ENCODE results near the gene ANTXR1. TPM values are rescaled to one million over a fixed set of nuclear protein-coding genes. Genes with fewer than 3 reads are reported as not detected.
"Not testable (repeated sequence)": the region's sequence is repeated elsewhere in the genome, so short reads cannot be mapped to it uniquely, and the experiment has no call there.

ANTXR1 gene
- polyA plus RNA-seq, 1 of the 3 experiments (the other 2 are of a cell fraction): 114 TPM

DNA sequence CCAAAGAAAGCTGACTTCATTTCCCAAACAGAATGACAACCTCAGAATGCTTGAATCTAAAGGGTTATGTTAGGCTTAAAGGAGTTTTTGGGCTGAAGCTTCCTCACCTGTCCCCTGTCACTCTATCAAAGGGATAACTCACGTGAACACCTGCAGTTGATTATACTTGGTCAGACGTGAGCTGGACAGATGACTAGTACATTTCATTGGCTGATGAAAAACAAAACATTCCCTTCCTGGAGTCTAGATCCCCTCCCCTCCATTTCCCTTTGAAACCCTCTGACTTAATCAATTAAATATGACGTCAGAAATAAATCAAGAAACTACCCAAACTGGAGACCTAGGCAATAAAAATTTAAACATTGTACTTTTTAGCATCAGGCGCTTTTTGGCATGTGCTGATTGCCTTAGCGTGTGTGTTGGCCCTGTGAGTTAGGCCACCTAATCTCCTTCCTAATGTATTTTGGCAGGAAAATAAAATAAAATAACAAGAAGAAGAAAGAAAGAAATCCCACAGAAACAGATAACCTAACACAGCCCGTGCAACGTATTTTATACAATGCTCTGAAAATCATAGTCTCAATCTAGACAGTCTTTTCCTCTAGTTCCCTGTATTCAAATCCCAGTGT lies 159.0 kb downstream of the ANTXR1 start:
- Histone ChIP-seq H3K36me3 (replicated peaks in 1 of 2; ENCODE audit: control insufficient read depth in 1 of 2, insufficient read depth in 2 of 2, low read length in 1 of 2) (peaks cover 10 to 36% of the 10 kb centered on the region in 2 experiments), H3K4me3 (ENCODE audit: low read depth in 2 of 2, low read length in 1 of 2) (no peak overlapping the region), H3K4me1 (ENCODE audit: control insufficient read depth in 1 of 2, insufficient read depth in 2 of 2, low read depth in 1 of 2, low read length in 1 of 2) (peaks cover 19 to 45% of the 10 kb centered on the region in 2 experiments), H3F3A (replicated peaks; ENCODE audit: insufficient read depth) (peaks cover 21% of the 10 kb centered on the region), H3K27ac (ENCODE audit: low read depth in 2 of 2, low read length in 1 of 2) (peak overlapping the region; percentile 52 to 79; a peak in 3 of 4 replicates), H3K9me2 (no peaks in the 10 kb centered on the region), H2AFZ (ENCODE audit: low read depth) (no peak overlapping the region), H3K27me3 (ENCODE audit: insufficient read depth) (no peaks in the 10 kb centered on the region), H3K79me2 (ENCODE audit: insufficient read depth) (no peaks in the 10 kb centered on the region), H3K9ac (no peak overlapping the region), H4K20me1 (ENCODE audit: insufficient read depth) (no peaks in the 10 kb centered on the region), H3K9me3 (no peaks in the 10 kb centered on the region), H3K4me2 (no peak overlapping the region)
- POLR2A ChIA-PET: no interaction called here
- TF ChIP-seq TEAD4 (IDR thresholded peaks at IDR 0.05; ENCODE audit: borderline replicate concordance, insufficient read depth) (no peak), GATA2 (CRISPR knock-in tag; IDR thresholded peaks at IDR 0.05) (no peak), EZH2phosphoT487 (IDR thresholded peaks at IDR 0.05; ENCODE audit: borderline replicate concordance, low read depth) (no peak), FOXM1 (IDR thresholded peaks at IDR 0.05; ENCODE audit: low read depth) (no peak), TCF12 (IDR thresholded peaks at IDR 0.05) (peak; percentile 35; the same call in 1 of the 2 replicates), JUND (IDR thresholded peaks at IDR 0.05) (no peak)
- TF ChIP-seq, protein P1, sequence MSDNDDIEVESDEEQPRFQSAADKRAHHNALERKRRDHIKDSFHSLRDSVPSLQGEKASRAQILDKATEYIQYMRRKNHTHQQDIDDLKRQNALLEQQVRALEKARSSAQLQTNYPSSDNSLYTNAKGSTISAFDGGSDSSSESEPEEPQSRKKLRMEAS (IDR thresholded peaks at IDR 0.05; ENCODE audit: low read depth): no peak
- TF ChIP-seq, protein P2, sequence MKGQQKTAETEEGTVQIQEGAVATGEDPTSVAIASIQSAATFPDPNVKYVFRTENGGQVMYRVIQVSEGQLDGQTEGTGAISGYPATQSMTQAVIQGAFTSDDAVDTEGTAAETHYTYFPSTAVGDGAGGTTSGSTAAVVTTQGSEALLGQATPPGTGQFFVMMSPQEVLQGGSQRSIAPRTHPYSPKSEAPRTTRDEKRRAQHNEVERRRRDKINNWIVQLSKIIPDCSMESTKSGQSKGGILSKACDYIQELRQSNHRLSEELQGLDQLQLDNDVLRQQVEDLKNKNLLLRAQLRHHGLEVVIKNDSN (IDR thresholded peaks at IDR 0.05; ENCODE audit: borderline replicate concordance, low read depth): no peak
- CTCF ChIA-PET: interaction anchor here (0.8 to 1.6 kb wide), 3 partner anchors 9 to 85 kb away, joined by 3 read pairs; no protein-coding TSS in a partner anchor
- 85% methylated on average over 7 of the region's 7 CpGs for WGBS (ENCODE audit: low lambda C conversion rate)
- DNase-seq: no peak

DNA sequence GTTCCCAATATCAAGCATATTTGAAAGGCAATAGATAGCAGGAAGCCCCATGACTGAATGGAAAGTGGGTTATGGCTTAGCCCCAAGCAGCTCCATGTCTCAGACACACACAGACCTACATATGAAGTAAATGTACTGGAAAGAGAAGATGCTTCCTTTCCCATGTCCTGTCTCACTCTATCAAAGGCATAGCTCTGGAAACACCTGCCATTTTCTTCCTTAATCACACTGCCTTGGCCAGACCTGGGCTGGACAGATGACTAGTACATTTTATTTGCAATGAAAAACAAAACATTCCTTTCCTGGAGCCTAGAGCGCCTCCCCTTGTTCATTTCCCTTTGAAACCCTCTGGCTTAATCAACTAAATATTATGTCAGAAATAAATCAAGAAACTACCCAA lies 160.7 kb downstream of the ANTXR1 start:
- POLR2A ChIA-PET: no interaction called here
- Histone ChIP-seq H3K27me3 (ENCODE audit: insufficient read depth) (no peaks in the 10 kb centered on the region), H3K4me1 (ENCODE audit: control insufficient read depth in 1 of 2, insufficient read depth in 2 of 2, low read depth in 1 of 2, low read length in 1 of 2) (peaks cover 32 to 49% of the 10 kb centered on the region in 2 experiments), H3K36me3 (replicated peaks in 1 of 2; ENCODE audit: control insufficient read depth in 1 of 2, insufficient read depth in 2 of 2, low read length in 1 of 2) (peaks cover 17 to 35% of the 10 kb centered on the region in 2 experiments), H3K4me3 (ENCODE audit: low read depth in 2 of 2, low read length in 1 of 2) (no peak overlapping the region), H4K20me1 (ENCODE audit: insufficient read depth) (no peaks in the 10 kb centered on the region), H3K9ac (no peak overlapping the region), H3K4me2 (no peak overlapping the region), H3K27ac (ENCODE audit: low read depth in 2 of 2, low read length in 1 of 2) (no peak overlapping the region; a peak in 1 of 4 replicates), H2AFZ (ENCODE audit: low read depth) (no peak overlapping the region), H3K9me3 (no peaks in the 10 kb centered on the region), H3K79me2 (ENCODE audit: insufficient read depth) (no peaks in the 10 kb centered on the region), H3F3A (replicated peaks; ENCODE audit: insufficient read depth) (peaks cover 22% of the 10 kb centered on the region), H3K9me2 (no peaks in the 10 kb centered on the region)
- CTCF ChIA-PET: interaction anchor here (1.6 kb wide), 1 partner anchor 12 kb away, joined by 3 read pairs; no protein-coding TSS in a partner anchor
- DNase-seq: no peak
- TF ChIP-seq NFIC (IDR thresholded peaks at IDR 0.05; ENCODE audit: borderline replicate concordance) (no peak), EZH2phosphoT487 (IDR thresholded peaks at IDR 0.05; ENCODE audit: borderline replicate concordance, low read depth) (no peak), RAD21 (IDR thresholded peaks at IDR 0.05; ENCODE audit: low read length) (no peak), TEAD4 (IDR thresholded peaks at IDR 0.05; ENCODE audit: borderline replicate concordance, insufficient read depth) (no peak), RCOR1 (IDR thresholded peaks at IDR 0.05; ENCODE audit: low read length) (no peak)
- TF ChIP-seq, protein P3, sequence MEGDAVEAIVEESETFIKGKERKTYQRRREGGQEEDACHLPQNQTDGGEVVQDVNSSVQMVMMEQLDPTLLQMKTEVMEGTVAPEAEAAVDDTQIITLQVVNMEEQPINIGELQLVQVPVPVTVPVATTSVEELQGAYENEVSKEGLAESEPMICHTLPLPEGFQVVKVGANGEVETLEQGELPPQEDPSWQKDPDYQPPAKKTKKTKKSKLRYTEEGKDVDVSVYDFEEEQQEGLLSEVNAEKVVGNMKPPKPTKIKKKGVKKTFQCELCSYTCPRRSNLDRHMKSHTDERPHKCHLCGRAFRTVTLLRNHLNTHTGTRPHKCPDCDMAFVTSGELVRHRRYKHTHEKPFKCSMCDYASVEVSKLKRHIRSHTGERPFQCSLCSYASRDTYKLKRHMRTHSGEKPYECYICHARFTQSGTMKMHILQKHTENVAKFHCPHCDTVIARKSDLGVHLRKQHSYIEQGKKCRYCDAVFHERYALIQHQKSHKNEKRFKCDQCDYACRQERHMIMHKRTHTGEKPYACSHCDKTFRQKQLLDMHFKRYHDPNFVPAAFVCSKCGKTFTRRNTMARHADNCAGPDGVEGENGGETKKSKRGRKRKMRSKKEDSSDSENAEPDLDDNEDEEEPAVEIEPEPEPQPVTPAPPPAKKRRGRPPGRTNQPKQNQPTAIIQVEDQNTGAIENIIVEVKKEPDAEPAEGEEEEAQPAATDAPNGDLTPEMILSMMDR (IDR thresholded peaks at IDR 0.05): 0 out of 2 replicates have a peak, but pooled peaks have one; percentile 11
- TF ChIP-seq, protein P4, sequence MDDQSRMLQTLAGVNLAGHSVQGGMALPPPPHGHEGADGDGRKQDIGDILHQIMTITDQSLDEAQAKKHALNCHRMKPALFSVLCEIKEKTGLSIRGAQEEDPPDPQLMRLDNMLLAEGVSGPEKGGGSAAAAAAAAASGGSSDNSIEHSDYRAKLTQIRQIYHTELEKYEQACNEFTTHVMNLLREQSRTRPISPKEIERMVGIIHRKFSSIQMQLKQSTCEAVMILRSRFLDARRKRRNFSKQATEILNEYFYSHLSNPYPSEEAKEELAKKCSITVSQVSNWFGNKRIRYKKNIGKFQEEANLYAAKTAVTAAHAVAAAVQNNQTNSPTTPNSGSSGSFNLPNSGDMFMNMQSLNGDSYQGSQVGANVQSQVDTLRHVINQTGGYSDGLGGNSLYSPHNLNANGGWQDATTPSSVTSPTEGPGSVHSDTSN (IDR thresholded peaks at IDR 0.05): no peak
- WGBS (ENCODE audit: low lambda C conversion rate): 100% methylated on average over 1 of the region's 1 CpG

DNA sequence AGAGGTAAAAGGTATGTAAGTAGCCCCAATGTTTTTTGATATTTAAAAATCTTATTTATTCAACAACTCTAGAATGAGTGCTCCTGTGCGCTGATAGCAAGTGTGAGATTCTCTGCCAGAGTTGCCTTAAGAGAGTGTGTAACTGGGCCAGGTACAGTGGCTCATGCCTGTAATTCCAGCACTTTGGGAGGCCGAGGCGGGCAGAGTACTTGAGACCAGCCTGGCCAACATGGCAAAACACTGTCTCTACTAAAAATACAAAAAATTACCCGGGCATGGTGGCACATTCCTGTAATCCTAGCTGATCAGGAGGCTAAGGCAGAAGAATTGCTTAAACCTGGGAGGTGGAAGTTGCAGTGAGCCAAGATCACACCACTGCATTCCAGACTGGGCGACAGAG lies 161.2 kb downstream of the ANTXR1 start:
- H4K20me1 ChIP-seq (ENCODE audit: insufficient read depth); H3K9me3 ChIP-seq; H3K79me2 ChIP-seq (ENCODE audit: insufficient read depth); H3K27me3 ChIP-seq (ENCODE audit: insufficient read depth); CTCF ChIA-PET; H3K9me2 ChIP-seq; DNase-seq; H3K27ac ChIP-seq (ENCODE audit: low read depth in 2 of 2, low read length in 1 of 2); POLR2A ChIA-PET; H2AFZ ChIP-seq (ENCODE audit: low read depth); H3K9ac ChIP-seq; H3K4me2 ChIP-seq; H3K4me3 ChIP-seq (ENCODE audit: low read depth in 2 of 2, low read length in 1 of 2): not testable (repeated sequence)
- H3K4me1 ChIP-seq (ENCODE audit: control insufficient read depth in 1 of 2, insufficient read depth in 2 of 2, low read depth in 1 of 2, low read length in 1 of 2): peaks cover 27 to 45% of the 10 kb centered on the region in 2 experiments
- H3K36me3 ChIP-seq (replicated peaks in 1 of 2; ENCODE audit: control insufficient read depth in 1 of 2, insufficient read depth in 2 of 2, low read length in 1 of 2): peaks cover 21 to 32% of the 10 kb centered on the region in 2 experiments
- 92% methylated on average over 5 of the region's 5 CpGs for WGBS (ENCODE audit: low lambda C conversion rate)
- H3F3A ChIP-seq (replicated peaks; ENCODE audit: insufficient read depth): peaks cover 22% of the 10 kb centered on the region

Data from SK-N-SH (cell line).